Neural cell (in vitro differentiated cells): ENCODE data around the gene SMIM7.

ENCODE experiments used
- CTCF ChIP-seq: fragments of 450-650 bp; IDR thresholded peaks from 2 replicates; pipeline ENCODE4 v1.5.1; 2014; ENCODE audit warnings: antibody characterized with exemption, mild to moderate bottlenecking, moderate library complexity; ENCODE audit not compliant: poor library complexity, severe bottlenecking
- MXI1 ChIP-seq: fragments of 450-650 bp; conservative IDR thresholded peaks from 2 replicates; pipeline ENCODE4 v1.6.1; 2014; ENCODE audit warnings: antibody characterized with exemption, mild to moderate bottlenecking; ENCODE audit not compliant: poor library complexity, severe bottlenecking

- TF ChIP-seq MXI1 (no peak), CTCF (no peak)
These were observed 13.3 kb upstream of the SMIM7 start for GRCh38 chr19:16673231-16673630.
